ENCODE data around the gene POU4F2.

DNA sequence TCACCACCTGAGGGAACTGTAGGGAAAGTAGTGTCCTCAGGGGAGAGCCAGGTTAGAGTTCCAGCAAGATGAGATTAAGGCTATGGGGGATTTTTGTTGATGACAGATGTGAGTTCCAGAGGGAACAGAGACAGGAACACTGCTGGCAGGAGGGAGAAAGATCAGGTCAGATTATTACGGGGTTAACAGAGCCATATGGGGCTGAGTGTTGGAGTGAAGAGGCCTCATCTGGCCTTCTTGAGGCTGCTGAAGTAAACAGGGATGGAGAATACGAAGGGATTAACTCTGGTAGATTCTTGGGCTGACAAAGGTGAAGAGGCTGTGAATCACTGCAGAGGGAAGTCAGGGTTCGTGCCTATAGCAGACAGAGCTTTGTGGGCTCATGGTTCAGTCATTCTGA lies 47.9 kb upstream of the POU4F2 start:
- TF ChIP-seq, protein P1, sequence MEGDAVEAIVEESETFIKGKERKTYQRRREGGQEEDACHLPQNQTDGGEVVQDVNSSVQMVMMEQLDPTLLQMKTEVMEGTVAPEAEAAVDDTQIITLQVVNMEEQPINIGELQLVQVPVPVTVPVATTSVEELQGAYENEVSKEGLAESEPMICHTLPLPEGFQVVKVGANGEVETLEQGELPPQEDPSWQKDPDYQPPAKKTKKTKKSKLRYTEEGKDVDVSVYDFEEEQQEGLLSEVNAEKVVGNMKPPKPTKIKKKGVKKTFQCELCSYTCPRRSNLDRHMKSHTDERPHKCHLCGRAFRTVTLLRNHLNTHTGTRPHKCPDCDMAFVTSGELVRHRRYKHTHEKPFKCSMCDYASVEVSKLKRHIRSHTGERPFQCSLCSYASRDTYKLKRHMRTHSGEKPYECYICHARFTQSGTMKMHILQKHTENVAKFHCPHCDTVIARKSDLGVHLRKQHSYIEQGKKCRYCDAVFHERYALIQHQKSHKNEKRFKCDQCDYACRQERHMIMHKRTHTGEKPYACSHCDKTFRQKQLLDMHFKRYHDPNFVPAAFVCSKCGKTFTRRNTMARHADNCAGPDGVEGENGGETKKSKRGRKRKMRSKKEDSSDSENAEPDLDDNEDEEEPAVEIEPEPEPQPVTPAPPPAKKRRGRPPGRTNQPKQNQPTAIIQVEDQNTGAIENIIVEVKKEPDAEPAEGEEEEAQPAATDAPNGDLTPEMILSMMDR (conservative IDR thresholded peaks at IDR 0.05): no peak
- no peak for TF ChIP-seq ZFX (IDR thresholded peaks at IDR 0.05)
